HG03442 (cell line): ENCODE results near the gene THAP4.
"Not testable (repeated sequence)": the region's sequence is repeated elsewhere in the genome, so short reads cannot be mapped to it uniquely, and the experiment has no call there.

ENCODE experiments used
- ATAC-seq: cut with Tn5 transposase; IDR thresholded peaks from one replicate; pipeline ENCODE4 v1.9.1; 2021; ENCODE audit warnings: mild to moderate bottlenecking, moderate library complexity; ENCODE audit not compliant: unreplicated experiment

THAP4 gene

GRCh38 chr2:241586564-241587264, 50.2 kb downstream of the THAP4 start:
- ATAC-seq, result no peak

GRCh38 chr2:241584436-241584835, 52.5 kb downstream of the THAP4 start:
- no peak for ATAC-seq

GRCh38 chr2:241582806-241583205, 54.2 kb downstream of the THAP4 start:
- ATAC-seq, result no peak

GRCh38 chr2:241582328-241582727, 54.6 kb downstream of the THAP4 start:
- no peak for ATAC-seq

GRCh38 chr2:241579281-241579680, 57.7 kb downstream of the THAP4 start:
- ATAC-seq, result no peak

GRCh38 chr2:241577413-241578122, 59.4 kb downstream of the THAP4 start:
- ATAC-seq, result no peak

GRCh38 chr2:241576293-241576654, 60.7 kb downstream of the THAP4 start:
- ATAC-seq, result no peak

GRCh38 chr2:241575624-241576292, 61.2 kb downstream of the THAP4 start:
- ATAC-seq, result no peak

GRCh38 chr2:241574911-241575623, 61.9 kb downstream of the THAP4 start:
- no peak for ATAC-seq

GRCh38 chr2:241573741-241574140, 63.2 kb downstream of the THAP4 start:
- no peak for ATAC-seq

GRCh38 chr2:241572915-241573651, 63.9 kb downstream of the THAP4 start:
- ATAC-seq, result not testable (repeated sequence)

GRCh38 chr2:241571821-241572620, 64.9 kb downstream of the THAP4 start:
- no peak for ATAC-seq

GRCh38 chr2:241570961-241571581, 65.9 kb downstream of the THAP4 start:
- no peak for ATAC-seq

GRCh38 chr2:241569831-241570281, 67.1 kb downstream of the THAP4 start:
- ATAC-seq, result no peak

GRCh38 chr2:241568726-241569125, 68.2 kb downstream of the THAP4 start:
- ATAC-seq, result no peak

- no peak for ATAC-seq
Observed at GRCh38 chr2:241567776-241568175, 69.2 kb downstream of the THAP4 start.

GRCh38 chr2:241567266-241567665, 69.7 kb downstream of the THAP4 start:
- ATAC-seq, result not testable (repeated sequence)

GRCh38 chr2:241566468-241566867, 70.5 kb downstream of the THAP4 start:
- no peak for ATAC-seq

GRCh38 chr2:241566021-241566420, 70.9 kb downstream of the THAP4 start:
- not testable (repeated sequence) for ATAC-seq
